Neural progenitor cell (in vitro differentiated cells): ENCODE results near the gene DOK7. TPM values are rescaled to one million over a fixed set of nuclear protein-coding genes. Genes with fewer than 3 reads are reported as not detected.
"Not testable (repeated sequence)": the region's sequence is repeated elsewhere in the genome, so short reads cannot be mapped to it uniquely, and the experiment has no call there.

Source experiments
- DNase-seq: peaks from one replicate; pipeline ENCODE4 v3.0.0-alpha.2; 2016; ENCODE audit warnings: low spot score
- H2AFZ ChIP-seq: fragments of 200-600 bp; sonication (generic); replicated peaks from 2 replicates; pipeline ENCODE4 v1.6.1; 2016; ENCODE audit warnings: antibody characterized with exemption
- H3F3A ChIP-seq: fragments of 200-600 bp; sonication (generic); 2 replicates; pipeline ENCODE4 v1.6.1; 2016; ENCODE audit warnings: antibody characterized with exemption, low read depth
- H3K27ac ChIP-seq: fragments of 200-600 bp; sonication (generic); 2 replicates; pipeline ENCODE4 v1.5.1; 2016; ENCODE audit warnings: mild to moderate bottlenecking
- H3K27me3 ChIP-seq: fragments of 200-600 bp; sonication (generic); 2 replicates; pipeline ENCODE4 v1.6.1; 2016; ENCODE audit warnings: mild to moderate bottlenecking, moderate library complexity
- H3K36me3 ChIP-seq: fragments of 200-600 bp; sonication (generic); 2 replicates; pipeline ENCODE4 v1.5.1; 2016
- H3K4me1 ChIP-seq: fragments of 200-600 bp; sonication (generic); 2 replicates; pipeline ENCODE4 v1.6.1; 2016; ENCODE audit warnings: mixed run types
- H3K4me2 ChIP-seq: fragments of 200-600 bp; sonication (generic); 2 replicates; pipeline ENCODE4 v1.6.1; 2016
- H3K4me3 ChIP-seq: fragments of 200-600 bp; sonication (generic); 2 replicates; pipeline ENCODE4 v1.5.1; 2016
- H3K79me2 ChIP-seq: fragments of 200-600 bp; sonication (generic); 2 replicates; pipeline ENCODE4 v1.6.1; 2016; ENCODE audit warnings: low read depth
- H3K9ac ChIP-seq: fragments of 200-600 bp; sonication (generic); 2 replicates; pipeline ENCODE4 v1.6.1; 2016
- H3K9me3 ChIP-seq: fragments of 200-600 bp; sonication (generic); 2 replicates; pipeline ENCODE4 v1.5.1; 2016; ENCODE audit warnings: low read depth
- H4K20me1 ChIP-seq: fragments of 200-600 bp; sonication (generic); 2 replicates; pipeline ENCODE4 v1.6.1; 2016; ENCODE audit warnings: low read depth
- H3K27ac Mint-ChIP-seq: 3 replicates; pipeline ENCODE4 v1.8.0; 2021; ENCODE audit warnings: mixed read lengths
- H3K27me3 Mint-ChIP-seq: 2 replicates; pipeline ENCODE4 v1.8.0; 2022; ENCODE audit warnings: low read depth, mild to moderate bottlenecking, inconsistent platforms, moderate library complexity, mixed read lengths; ENCODE audit not compliant: insufficient read depth
- H3K36me3 Mint-ChIP-seq: 3 replicates; pipeline ENCODE4 v1.8.0; 2021; ENCODE audit warnings: mixed read lengths
- H3K4me1 Mint-ChIP-seq: 3 replicates; pipeline ENCODE4 v1.8.0; 2021; ENCODE audit warnings: mixed read lengths
- H3K4me3 Mint-ChIP-seq: 3 replicates; pipeline ENCODE4 v1.8.0; 2021; ENCODE audit warnings: mild to moderate bottlenecking, moderate library complexity, mixed read lengths
- H3K9me3 Mint-ChIP-seq: 3 replicates; pipeline ENCODE4 v1.8.0; 2020; ENCODE audit warnings: mixed read lengths
- EZH2 ChIP-seq: fragments of 200-600 bp; sonication (generic); IDR thresholded peaks from 2 replicates; pipeline ENCODE4 v1.6.1; 2017; ENCODE audit warnings: antibody characterized with exemption, mild to moderate bottlenecking, moderate library complexity
- EZH2phosphoT487 ChIP-seq: fragments of 200-600 bp; sonication (generic); IDR thresholded peaks from 2 replicates; pipeline ENCODE4 v1.6.1; 2017; ENCODE audit warnings: antibody characterized with exemption
- total RNA-seq: library from RNA; depleted of rRNA; stranded (reverse); fragments of >200 nt; gene quantifications from 2 replicates; pipeline ENCODE4 v1.2.3, GENCODE V29; 2015; ENCODE audit warnings: low replicate concordance
- TF ChIP-seq, protein P1 (sequence below): fragments of 200-600 bp; sonication (generic); IDR thresholded peaks from 2 replicates; pipeline ENCODE4 v1.5.1; 2017; ENCODE audit warnings: antibody characterized with exemption, mild to moderate bottlenecking

The DOK7 gene
- total RNA-seq, 1 donor from 2014 or later = not detected

DNA sequence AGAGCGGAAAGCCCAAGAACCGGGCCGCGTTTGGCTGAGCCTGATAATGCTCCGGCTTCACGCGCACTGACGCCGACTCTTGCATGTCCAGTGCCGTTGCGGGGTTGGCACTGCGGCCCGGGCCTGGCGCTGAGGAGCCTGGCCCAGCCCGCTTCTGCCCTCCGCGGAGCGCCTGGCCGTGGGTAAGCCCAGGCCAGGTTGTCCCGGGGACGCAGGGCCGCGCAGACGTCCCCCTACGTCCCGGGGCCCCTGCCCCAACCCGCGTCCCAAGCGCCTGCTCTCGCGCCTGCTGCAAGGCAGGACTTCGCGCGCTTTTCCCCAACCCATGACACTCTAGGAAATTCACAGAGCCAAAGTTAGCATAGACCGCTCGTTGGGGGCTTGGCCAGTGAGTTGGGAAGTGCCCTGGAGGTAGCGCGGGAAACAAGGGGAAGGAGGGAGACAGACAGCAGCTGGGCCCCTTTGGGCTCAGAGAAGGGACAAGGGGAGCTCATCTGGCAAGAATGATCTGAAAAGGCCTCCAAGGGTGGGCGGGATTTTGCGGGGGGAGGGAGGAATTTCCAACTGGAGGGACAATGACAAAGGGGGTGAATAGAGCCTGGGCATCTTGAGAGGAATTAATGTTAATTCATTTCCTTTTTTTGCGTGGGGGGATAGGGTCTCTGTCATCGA is 69.8 kb downstream of the DOK7 start:
- peak; percentile 45 for DNase-seq
- no peaks in the 10 kb centered on the region for H3F3A ChIP-seq
- Mint-ChIP-seq H3K27me3 (peaks cover 15% of the 10 kb centered on the region), H3K27ac (peak overlapping the region; percentile 2), H3K4me1 (peaks cover 28% of the 10 kb centered on the region), H3K36me3 (peaks cover 9% of the 10 kb centered on the region), H3K4me3 (peak overlapping the region; percentile 98), H3K9me3 (peaks cover 9% of the 10 kb centered on the region)
- peak overlapping the region; percentile 34 for H3K4me3 ChIP-seq
- peaks cover 20% of the 10 kb centered on the region for H3K27me3 ChIP-seq
- H3K9ac ChIP-seq = no peak overlapping the region
- H3K4me1 ChIP-seq = peaks cover 11% of the 10 kb centered on the region
- peaks cover 43% of the 10 kb centered on the region for H4K20me1 ChIP-seq
- H3K79me2 ChIP-seq = peaks cover 42% of the 10 kb centered on the region
- peak overlapping the region; percentile 71 for H2AFZ ChIP-seq
- no peak overlapping the region for H3K27ac ChIP-seq
- no peaks in the 10 kb centered on the region for H3K9me3 ChIP-seq
- no peaks in the 10 kb centered on the region for H3K36me3 ChIP-seq
- peak overlapping the region; percentile 69 for H3K4me2 ChIP-seq
- TF ChIP-seq EZH2phosphoT487 (no peak), EZH2 (no peak)
- TF ChIP-seq, protein P1, sequence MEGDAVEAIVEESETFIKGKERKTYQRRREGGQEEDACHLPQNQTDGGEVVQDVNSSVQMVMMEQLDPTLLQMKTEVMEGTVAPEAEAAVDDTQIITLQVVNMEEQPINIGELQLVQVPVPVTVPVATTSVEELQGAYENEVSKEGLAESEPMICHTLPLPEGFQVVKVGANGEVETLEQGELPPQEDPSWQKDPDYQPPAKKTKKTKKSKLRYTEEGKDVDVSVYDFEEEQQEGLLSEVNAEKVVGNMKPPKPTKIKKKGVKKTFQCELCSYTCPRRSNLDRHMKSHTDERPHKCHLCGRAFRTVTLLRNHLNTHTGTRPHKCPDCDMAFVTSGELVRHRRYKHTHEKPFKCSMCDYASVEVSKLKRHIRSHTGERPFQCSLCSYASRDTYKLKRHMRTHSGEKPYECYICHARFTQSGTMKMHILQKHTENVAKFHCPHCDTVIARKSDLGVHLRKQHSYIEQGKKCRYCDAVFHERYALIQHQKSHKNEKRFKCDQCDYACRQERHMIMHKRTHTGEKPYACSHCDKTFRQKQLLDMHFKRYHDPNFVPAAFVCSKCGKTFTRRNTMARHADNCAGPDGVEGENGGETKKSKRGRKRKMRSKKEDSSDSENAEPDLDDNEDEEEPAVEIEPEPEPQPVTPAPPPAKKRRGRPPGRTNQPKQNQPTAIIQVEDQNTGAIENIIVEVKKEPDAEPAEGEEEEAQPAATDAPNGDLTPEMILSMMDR = no peak

- H3K27me3 Mint-ChIP-seq = peaks cover 14% of the 10 kb centered on the region
- TF ChIP-seq EZH2phosphoT487 (no peak), EZH2 (no peak)
- TF ChIP-seq, protein P1 = no peak
Observed at GRCh38 chr4:3533423-3533820, 70.3 kb downstream of the DOK7 start.

GRCh38 chr4:3535812-3536211 is 72.7 kb downstream of the DOK7 start:
- H3K9me3 ChIP-seq, H3K4me1 ChIP-seq, H3K9ac ChIP-seq, DNase-seq, H3K4me2 ChIP-seq, H3K27ac Mint-ChIP-seq, H3K36me3 ChIP-seq, H3K27ac ChIP-seq, H2AFZ ChIP-seq, H3K4me3 ChIP-seq, H3K36me3 Mint-ChIP-seq, H3F3A ChIP-seq, H3K4me3 Mint-ChIP-seq: not testable (repeated sequence)
- H3K27me3 Mint-ChIP-seq = peaks cover 14% of the 10 kb centered on the region
- Histone ChIP-seq H3K79me2 (peaks cover 12% of the 10 kb centered on the region), H3K27me3 (peaks cover 20% of the 10 kb centered on the region), H4K20me1 (peaks cover 13% of the 10 kb centered on the region)
- H3K9me3 Mint-ChIP-seq = peaks cover 12% of the 10 kb centered on the region
- H3K4me1 Mint-ChIP-seq = peaks cover 14% of the 10 kb centered on the region

More at GRCh38 chr4:3533423-3533820, 70.3 kb downstream of the DOK7 start:
- H4K20me1 ChIP-seq = peaks cover 37% of the 10 kb centered on the region
- H3K27ac ChIP-seq = no peak overlapping the region
- H3K27ac Mint-ChIP-seq = peak overlapping the region; percentile 2
- H3K9ac ChIP-seq = no peak overlapping the region
- H3F3A ChIP-seq = no peaks in the 10 kb centered on the region
- DNase-seq = no peak
- H3K4me1 ChIP-seq = peaks cover 11% of the 10 kb centered on the region
- peaks cover 20% of the 10 kb centered on the region for H3K27me3 ChIP-seq
- H3K4me1 Mint-ChIP-seq = peaks cover 24% of the 10 kb centered on the region
- no peak overlapping the region for H3K4me2 ChIP-seq
- H3K36me3 Mint-ChIP-seq = peaks cover 7% of the 10 kb centered on the region
- H3K36me3 ChIP-seq = no peaks in the 10 kb centered on the region
- peaks cover 36% of the 10 kb centered on the region for H3K79me2 ChIP-seq
- H3K4me3 ChIP-seq = no peak overlapping the region
- no peaks in the 10 kb centered on the region for H3K9me3 ChIP-seq
- no peak overlapping the region for H2AFZ ChIP-seq
- peaks cover 9% of the 10 kb centered on the region for H3K9me3 Mint-ChIP-seq
- H3K4me3 Mint-ChIP-seq = peak overlapping the region; percentile 70

DNA sequence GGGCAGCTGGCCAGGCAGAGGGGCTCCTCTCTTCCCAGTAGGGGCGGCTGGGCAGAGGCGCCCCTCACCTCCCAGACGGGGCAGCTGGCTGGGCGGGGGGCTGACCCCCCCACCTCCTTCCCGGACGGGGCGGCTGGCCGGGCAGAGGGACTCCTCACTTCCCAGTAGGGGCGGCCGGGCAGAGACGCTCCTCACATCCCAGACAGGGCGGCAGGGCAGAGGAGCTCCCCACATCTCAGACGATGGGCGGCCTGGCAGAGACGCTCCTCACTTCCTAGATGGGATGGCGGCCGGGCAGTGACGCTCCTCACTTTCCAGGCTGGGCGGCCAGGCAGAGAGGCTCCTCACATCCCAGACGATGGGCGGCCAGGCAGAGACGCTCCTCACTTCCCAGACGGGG is 75.8 kb downstream of the DOK7 start:
- H3K27me3 Mint-ChIP-seq, H3K4me3 Mint-ChIP-seq, H3K79me2 ChIP-seq: not testable (repeated sequence)

DNA sequence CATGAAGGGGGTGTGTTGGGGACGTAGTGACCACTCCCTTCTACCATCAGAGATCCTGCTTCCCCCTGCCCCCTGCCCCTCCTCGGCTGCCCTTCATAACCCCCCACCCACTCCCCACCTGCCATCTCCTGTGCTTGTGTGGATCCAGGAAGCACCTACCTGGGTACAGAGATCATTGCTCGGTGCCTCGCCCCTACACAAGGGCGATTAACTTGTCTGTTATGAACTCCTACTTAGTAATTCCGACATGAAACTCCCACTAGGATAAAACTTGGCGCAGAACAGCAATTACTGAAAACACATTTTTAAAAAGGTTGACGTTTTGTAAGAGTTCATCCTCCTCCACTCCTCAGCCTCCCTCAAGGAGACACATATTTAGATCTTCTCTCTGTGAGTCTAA is 80.3 kb downstream of the DOK7 start:
- not testable (repeated sequence) for H3F3A ChIP-seq, H3K9me3 ChIP-seq, H3K4me3 ChIP-seq, H3K4me2 ChIP-seq, H3K27me3 ChIP-seq, H3K4me1 ChIP-seq, H3K27ac Mint-ChIP-seq, H3K9me3 Mint-ChIP-seq, H3K9ac ChIP-seq, H3K4me1 Mint-ChIP-seq, H3K36me3 Mint-ChIP-seq, H2AFZ ChIP-seq, H3K36me3 ChIP-seq, H3K27me3 Mint-ChIP-seq, H3K27ac ChIP-seq, H3K4me3 Mint-ChIP-seq, DNase-seq, H3K79me2 ChIP-seq, H4K20me1 ChIP-seq

More for the DNA sequence above, 75.8 kb downstream of the DOK7 start:
- DNase-seq, H3K4me1 Mint-ChIP-seq, H3K36me3 Mint-ChIP-seq, H4K20me1 ChIP-seq, H3K27me3 ChIP-seq, H3K9me3 Mint-ChIP-seq, H3K9me3 ChIP-seq, H3K4me1 ChIP-seq, H3K36me3 ChIP-seq, H3F3A ChIP-seq, H3K4me3 ChIP-seq, H3K4me2 ChIP-seq, H3K9ac ChIP-seq, H3K27ac Mint-ChIP-seq, H3K27ac ChIP-seq, H2AFZ ChIP-seq: not testable (repeated sequence)
